PC-9 (cell line): ENCODE data around the gene TMEM165. TPM values are rescaled to one million over a fixed set of nuclear protein-coding genes. Genes with fewer than 3 reads are reported as not detected.
A peak's percentile ranks its signal among the peaks of the same experiment; 100 is the strongest.

Experiments used
- BruUV-seq: library from RNA; stranded (reverse); fragments of 400-500 nt; replicated peaks from 2 replicates; lab custom pipeline; 2021; lab: Mats Ljungman, UMichigan
- CTCF ChIA-PET: fragments of 300-600 bp; sonication (Branson Sonifier 250); formaldehyde crosslinking; loops from one replicate; lab custom pipeline; 2022; ENCODE audit warnings: antibody characterized with exemption; lab: Charles Lee
- POLR2A ChIA-PET: fragments of 300-600 bp; sonication (Branson Sonifier 250); formaldehyde crosslinking; loops from one replicate; lab custom pipeline; 2022; ENCODE audit warnings: antibody characterized with exemption; ENCODE audit not compliant: unreplicated experiment; lab: Charles Lee
- DNase-seq, 2 experiments: peaks; one replicate each; pipeline versions ENCODE4 v3.0.0 to v3.0.0-alpha.2; 2015 to 2022; ENCODE audit warnings: mixed read lengths in 1 of 2
- H2AFZ ChIP-seq: fragments of 200-600 bp; sonication (generic); 2 replicates; pipeline ENCODE4 v1.8.1; 2017; ENCODE audit warnings: antibody characterized with exemption
- H3F3A ChIP-seq: fragments of 200-600 bp; sonication (generic); 2 replicates; pipeline ENCODE4 v1.8.1; 2017; ENCODE audit warnings: antibody characterized with exemption, mild to moderate bottlenecking, low read depth; ENCODE audit not compliant: insufficient read depth
- H3K27ac ChIP-seq: fragments of 200-600 bp; sonication (generic); 2 replicates; pipeline ENCODE4 v1.6.1; 2016; ENCODE audit warnings: mixed run types
- H3K27me3 ChIP-seq: fragments of 200-600 bp; sonication (generic); 2 replicates; pipeline ENCODE4 v1.6.1; 2016; ENCODE audit warnings: low read depth, mixed run types; ENCODE audit not compliant: insufficient read depth
- H3K36me3 ChIP-seq: fragments of 200-600 bp; sonication (generic); 2 replicates; pipeline ENCODE4 v1.6.1; 2016; ENCODE audit warnings: low read depth, mixed run types
- H3K4me1 ChIP-seq: fragments of 200-600 bp; sonication (generic); replicated peaks from 2 replicates; pipeline ENCODE4 v1.6.1; 2016; ENCODE audit warnings: mixed run types; ENCODE audit not compliant: insufficient read depth
- H3K4me2 ChIP-seq: fragments of 200-600 bp; sonication (generic); 2 replicates; pipeline ENCODE4 v1.6.1; 2017; ENCODE audit warnings: mixed run types
- H3K4me3 ChIP-seq: fragments of 200-600 bp; sonication (generic); 2 replicates; pipeline ENCODE4 v1.6.1; 2016; ENCODE audit warnings: mixed run types
- H3K79me2 ChIP-seq: fragments of 200-600 bp; sonication (generic); 2 replicates; pipeline ENCODE4 v1.6.1; 2017; ENCODE audit warnings: low read depth, mixed run types
- H3K9me2 ChIP-seq: fragments of 200-600 bp; sonication (generic); 2 replicates; pipeline ENCODE4 v1.8.1; 2017; ENCODE audit warnings: mild to moderate bottlenecking; ENCODE audit not compliant: insufficient read depth
- H3K9me3 ChIP-seq: fragments of 200-600 bp; sonication (generic); 2 replicates; pipeline ENCODE4 v1.8.1; 2016; ENCODE audit warnings: low read depth; ENCODE audit not compliant: insufficient read depth
- H4K20me1 ChIP-seq: fragments of 200-600 bp; sonication (generic); 2 replicates; pipeline ENCODE4 v1.8.1; 2017; ENCODE audit not compliant: insufficient read depth
- CTCF ChIP-seq: fragments of 200-600 bp; sonication (generic); conservative IDR thresholded peaks from 2 replicates; pipeline ENCODE4 v1.6.1; 2017; ENCODE audit warnings: mixed run types, antibody characterized with exemption, mild to moderate bottlenecking, moderate library complexity
- EZH2 ChIP-seq: fragments of 200-600 bp; sonication (generic); IDR thresholded peaks from 2 replicates; pipeline ENCODE4 v1.8.0; 2017; ENCODE audit warnings: antibody characterized with exemption, low read depth
- intact Hi-C: fragments of 100-400 bp; cut with micrococcal nuclease; formaldehyde crosslinking; loops from one replicate; pipeline ENCODE4 v1.10.0; 2022; ENCODE audit not compliant: unreplicated experiment
- total RNA-seq: library from RNA; stranded (reverse); gene quantifications from 2 replicates; pipeline ENCODE4 v1.2.3, GENCODE V29; 2021

Gene TMEM165
- total RNA-seq, 1 experiment from 2014 or later, result 61.4 TPM

GRCh38 chr4:55355555-55355954 is 40.2 kb upstream of the TMEM165 start:
- intact Hi-C loops, result no loop called here
- H4K20me1 ChIP-seq, result no peaks in the 10 kb centered on the region
- H3K79me2 ChIP-seq, result no peaks in the 10 kb centered on the region
- TF ChIP-seq CTCF (no peak), EZH2 (no peak)
- H3K4me3 ChIP-seq, result no peak overlapping the region
- CTCF ChIA-PET, result interaction anchor here (0.7 kb wide), 1 partner anchor 1622 kb away, joined by 14 read pairs; no protein-coding TSS in a partner anchor
- no peak for DNase-seq
- peaks cover 31% of the 10 kb centered on the region for H3F3A ChIP-seq
- no peaks in the 10 kb centered on the region for H3K9me2 ChIP-seq
- peaks cover 40% of the 10 kb centered on the region for H3K4me1 ChIP-seq
- no peaks in the 10 kb centered on the region for H3K27me3 ChIP-seq
- H3K36me3 ChIP-seq, result no peaks in the 10 kb centered on the region
- BruUV-seq, result no TSS peak
- no peaks in the 10 kb centered on the region for H3K9me3 ChIP-seq
- H3K27ac ChIP-seq, result no peak overlapping the region
- H3K4me2 ChIP-seq, result no peak overlapping the region
- H2AFZ ChIP-seq, result no peak overlapping the region
- POLR2A ChIA-PET, result no interaction called here

DNA sequence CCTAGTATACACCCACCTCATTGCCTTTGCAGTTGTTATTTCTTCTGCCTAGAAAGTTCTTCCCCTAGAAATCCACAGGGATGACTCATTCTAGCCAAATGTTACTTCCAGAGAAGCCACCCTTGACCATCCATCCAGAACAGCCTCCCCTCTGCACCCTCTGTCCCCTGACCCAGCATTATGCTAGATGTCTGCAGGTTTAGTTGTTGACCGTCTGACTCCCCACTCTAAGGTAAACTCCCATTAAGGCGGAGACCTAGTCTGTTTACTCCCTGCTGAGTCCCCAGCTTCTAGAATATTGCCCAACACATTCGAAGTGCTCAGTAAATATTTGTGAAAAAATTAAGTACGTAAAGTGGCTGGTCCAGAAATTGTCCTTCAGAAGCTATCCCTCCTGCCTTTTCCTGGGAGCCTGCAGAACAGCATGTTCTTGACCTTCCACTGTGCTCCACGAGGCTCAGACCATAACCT is 38.7 kb upstream of the TMEM165 start:
- CTCF ChIA-PET, result interaction anchor here (0.6 kb wide), 1 partner anchor 211 kb away, joined by 5 read pairs; no protein-coding TSS in a partner anchor
- Histone ChIP-seq H2AFZ (no peak overlapping the region), H3F3A (peaks cover 35% of the 10 kb centered on the region), H3K4me3 (no peak overlapping the region), H3K9me3 (no peaks in the 10 kb centered on the region), H4K20me1 (no peaks in the 10 kb centered on the region), H3K4me1 (peaks cover 54% of the 10 kb centered on the region), H3K9me2 (no peaks in the 10 kb centered on the region), H3K36me3 (no peaks in the 10 kb centered on the region), H3K27me3 (no peaks in the 10 kb centered on the region), H3K79me2 (no peaks in the 10 kb centered on the region), H3K4me2 (peak overlapping the region; percentile 55), H3K27ac (peak overlapping the region; percentile 56)
- POLR2A ChIA-PET, result no interaction called here
- BruUV-seq, result no TSS peak
- intact Hi-C loops, result no loop called here
- no peak for TF ChIP-seq EZH2
- TF ChIP-seq CTCF, result no peak
- peak; percentile 15 to 81 for DNase-seq

GRCh38 chr4:55358246-55358645 is 37.5 kb upstream of the TMEM165 start:
- TF ChIP-seq EZH2 (no peak), CTCF (no peak)
- Histone ChIP-seq H3K27me3 (no peaks in the 10 kb centered on the region), H3F3A (peaks cover 35% of the 10 kb centered on the region), H3K9me3 (no peaks in the 10 kb centered on the region), H3K4me1 (peaks cover 54% of the 10 kb centered on the region), H3K9me2 (no peaks in the 10 kb centered on the region), H3K4me3 (no peak overlapping the region; the same call in 1 of the 2 replicates), H3K4me2 (peak overlapping the region; percentile 45), H3K27ac (peak overlapping the region; percentile 85), H3K79me2 (no peaks in the 10 kb centered on the region), H2AFZ (no peak overlapping the region), H4K20me1 (no peaks in the 10 kb centered on the region), H3K36me3 (no peaks in the 10 kb centered on the region)
- no TSS peak for BruUV-seq
- ChIA-PET CTCF (no interaction called here), POLR2A (interaction anchor here (0.5 kb wide), 1 partner anchor 28 kb away, joined by 3 read pairs; no protein-coding TSS in a partner anchor)
- no peak for DNase-seq
- intact Hi-C loops, result no loop called here
